Type B pancreatic cell (in vitro differentiated cells): ENCODE data around the gene ANKLE2. TPM values are rescaled to one million over a fixed set of nuclear protein-coding genes. Genes with fewer than 3 reads are reported as not detected.

Source experiments
- DNase-seq: peaks from one replicate; pipeline ENCODE4 v3.0.0; 2021; ENCODE audit warnings: mixed read lengths; ENCODE audit not compliant: unreplicated experiment; ENCODE audit errors: extremely low spot score
- H3K27ac Mint-ChIP-seq: 2 replicates; pipeline ENCODE4 v1.8.0; 2021; ENCODE audit warnings: mild to moderate bottlenecking, mixed read lengths
- H3K27me3 Mint-ChIP-seq: 2 replicates; pipeline ENCODE4 v1.8.0; 2021; ENCODE audit warnings: mixed read lengths
- H3K36me3 Mint-ChIP-seq: 2 replicates; pipeline ENCODE4 v1.8.0; 2021; ENCODE audit warnings: mixed read lengths
- H3K4me1 Mint-ChIP-seq: one replicate; pipeline ENCODE4 v1.8.0; 2021; ENCODE audit warnings: mixed read lengths; ENCODE audit not compliant: unreplicated experiment
- H3K4me3 Mint-ChIP-seq: 2 replicates; pipeline ENCODE4 v1.8.0; 2021; ENCODE audit warnings: mild to moderate bottlenecking, mixed read lengths
- H3K9me3 Mint-ChIP-seq: 2 replicates; pipeline ENCODE4 v1.8.0; 2021; ENCODE audit warnings: mixed read lengths
- total RNA-seq: library from RNA; stranded (reverse); gene quantifications from 2 replicates; pipeline ENCODE4 v1.2.1, GENCODE V29; 2021; ENCODE audit warnings: low replicate concordance
- TF ChIP-seq, protein P1 (sequence below): fragments of 200-600 bp; sonication (generic); conservative IDR thresholded peaks from 2 replicates; pipeline ENCODE4 v1.5.0; 2021; ENCODE audit warnings: antibody characterized with exemption, mild to moderate bottlenecking

ANKLE2 gene
- total RNA-seq, 1 donor from 2014 or later: 75.9 TPM

DNA sequence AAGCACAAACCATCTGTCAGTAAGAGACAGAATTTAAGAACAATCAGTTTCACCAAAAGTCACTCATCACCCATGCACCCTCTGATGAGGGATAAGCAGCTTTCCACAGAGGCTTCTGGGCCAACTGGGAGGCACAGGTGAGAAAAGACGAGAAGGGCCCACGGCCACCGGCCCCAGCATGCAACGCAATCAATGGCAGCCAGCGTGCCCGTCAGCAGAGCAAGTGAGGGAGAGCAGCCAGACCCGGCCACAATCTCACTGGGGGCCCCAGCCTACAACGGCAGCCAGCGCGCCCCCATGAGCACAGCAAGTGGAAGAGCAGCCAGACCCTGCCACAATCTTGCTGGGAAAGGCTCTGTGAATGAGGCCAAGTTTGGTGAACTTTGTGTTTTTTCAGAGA is 13.3 kb downstream of the ANKLE2 start:
- DNase-seq: no peak

DNA sequence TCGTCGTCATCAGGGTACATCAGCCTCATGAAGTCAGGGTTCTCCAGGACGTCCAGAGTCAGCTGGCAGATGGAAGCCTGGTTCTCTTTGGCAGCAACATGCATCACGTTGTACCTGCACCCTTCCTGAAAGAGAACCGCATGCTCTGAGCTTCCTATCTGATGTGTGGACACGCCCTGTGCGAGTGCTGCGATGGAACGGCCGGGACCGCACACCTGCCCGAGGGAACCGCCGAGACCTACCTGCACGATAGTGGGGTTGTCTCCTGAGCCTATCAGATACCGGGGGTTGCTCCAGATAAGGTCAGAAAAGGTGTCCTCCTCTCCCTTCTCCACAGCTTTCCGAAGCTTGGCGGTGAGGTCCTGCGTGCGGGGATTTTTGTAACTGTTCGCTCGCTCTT is 13.7 kb downstream of the ANKLE2 start:
- Mint-ChIP-seq H3K4me3 (no peak overlapping the region), H3K4me1 (no peaks in the 10 kb centered on the region), H3K27ac (no peak overlapping the region), H3K27me3 (no peaks in the 10 kb centered on the region), H3K9me3 (no peaks in the 10 kb centered on the region), H3K36me3 (peaks cover 14% of the 10 kb centered on the region)
- no peak for DNase-seq
- TF ChIP-seq, protein P1, sequence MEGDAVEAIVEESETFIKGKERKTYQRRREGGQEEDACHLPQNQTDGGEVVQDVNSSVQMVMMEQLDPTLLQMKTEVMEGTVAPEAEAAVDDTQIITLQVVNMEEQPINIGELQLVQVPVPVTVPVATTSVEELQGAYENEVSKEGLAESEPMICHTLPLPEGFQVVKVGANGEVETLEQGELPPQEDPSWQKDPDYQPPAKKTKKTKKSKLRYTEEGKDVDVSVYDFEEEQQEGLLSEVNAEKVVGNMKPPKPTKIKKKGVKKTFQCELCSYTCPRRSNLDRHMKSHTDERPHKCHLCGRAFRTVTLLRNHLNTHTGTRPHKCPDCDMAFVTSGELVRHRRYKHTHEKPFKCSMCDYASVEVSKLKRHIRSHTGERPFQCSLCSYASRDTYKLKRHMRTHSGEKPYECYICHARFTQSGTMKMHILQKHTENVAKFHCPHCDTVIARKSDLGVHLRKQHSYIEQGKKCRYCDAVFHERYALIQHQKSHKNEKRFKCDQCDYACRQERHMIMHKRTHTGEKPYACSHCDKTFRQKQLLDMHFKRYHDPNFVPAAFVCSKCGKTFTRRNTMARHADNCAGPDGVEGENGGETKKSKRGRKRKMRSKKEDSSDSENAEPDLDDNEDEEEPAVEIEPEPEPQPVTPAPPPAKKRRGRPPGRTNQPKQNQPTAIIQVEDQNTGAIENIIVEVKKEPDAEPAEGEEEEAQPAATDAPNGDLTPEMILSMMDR: no peak

More for the DNA sequence above, 13.3 kb downstream of the ANKLE2 start:
- H3K4me1 Mint-ChIP-seq: no peaks in the 10 kb centered on the region
- no peaks in the 10 kb centered on the region for H3K27me3 Mint-ChIP-seq
- TF ChIP-seq, protein P1: no peak
- no peak overlapping the region for H3K27ac Mint-ChIP-seq
- H3K9me3 Mint-ChIP-seq: no peaks in the 10 kb centered on the region
- no peak overlapping the region for H3K4me3 Mint-ChIP-seq
- peaks cover 11% of the 10 kb centered on the region for H3K36me3 Mint-ChIP-seq

DNA sequence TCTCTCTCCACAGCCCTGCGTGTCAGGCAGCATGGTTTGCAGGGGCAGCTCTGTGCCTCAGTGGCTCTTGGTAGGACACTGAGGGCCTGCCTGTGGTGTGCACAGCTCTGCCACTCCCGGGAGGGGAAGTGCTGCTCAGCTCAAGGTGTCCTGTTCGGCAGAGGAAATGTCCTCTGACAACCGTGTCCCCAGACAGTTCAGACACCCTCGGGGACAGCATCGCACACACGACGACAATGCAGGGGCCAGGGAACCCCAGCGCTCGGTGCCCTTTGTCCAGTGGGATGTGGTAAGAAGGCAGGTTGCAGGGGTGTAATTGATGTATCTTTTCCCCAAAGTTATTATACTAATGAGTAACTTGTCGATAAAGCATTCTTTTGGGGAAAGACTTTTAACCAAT is 14.2 kb downstream of the ANKLE2 start:
- Mint-ChIP-seq H3K27ac (no peak overlapping the region), H3K9me3 (no peaks in the 10 kb centered on the region), H3K36me3 (peaks cover 19% of the 10 kb centered on the region), H3K4me1 (no peaks in the 10 kb centered on the region), H3K4me3 (no peak overlapping the region), H3K27me3 (no peaks in the 10 kb centered on the region)
- TF ChIP-seq, protein P1: no peak
- DNase-seq: no peak

DNA sequence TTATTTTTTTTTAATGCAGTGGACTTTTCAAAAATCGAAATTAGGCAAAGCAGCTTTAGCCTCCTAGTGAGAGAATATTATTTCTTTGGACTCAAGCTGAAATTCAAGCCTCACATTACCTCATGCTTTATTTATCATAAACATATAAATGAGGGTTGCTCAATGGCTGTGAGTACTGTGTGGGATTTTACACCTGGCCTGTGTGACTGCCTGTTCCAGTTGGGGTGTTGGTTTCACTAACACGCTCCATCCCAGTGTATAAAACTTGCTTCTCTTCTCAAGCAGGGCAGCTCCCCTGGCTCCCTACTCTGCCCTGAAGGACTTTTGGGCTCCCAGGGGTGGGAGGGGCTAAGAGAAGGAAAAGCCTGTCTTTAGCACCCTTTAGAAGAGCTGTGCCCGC is 15.0 kb downstream of the ANKLE2 start:
- TF ChIP-seq, protein P1: no peak
- no peak for DNase-seq
- Mint-ChIP-seq H3K4me3 (no peak overlapping the region), H3K27ac (no peak overlapping the region), H3K4me1 (no peaks in the 10 kb centered on the region), H3K27me3 (no peaks in the 10 kb centered on the region), H3K36me3 (peaks cover 21% of the 10 kb centered on the region), H3K9me3 (no peaks in the 10 kb centered on the region)

DNA sequence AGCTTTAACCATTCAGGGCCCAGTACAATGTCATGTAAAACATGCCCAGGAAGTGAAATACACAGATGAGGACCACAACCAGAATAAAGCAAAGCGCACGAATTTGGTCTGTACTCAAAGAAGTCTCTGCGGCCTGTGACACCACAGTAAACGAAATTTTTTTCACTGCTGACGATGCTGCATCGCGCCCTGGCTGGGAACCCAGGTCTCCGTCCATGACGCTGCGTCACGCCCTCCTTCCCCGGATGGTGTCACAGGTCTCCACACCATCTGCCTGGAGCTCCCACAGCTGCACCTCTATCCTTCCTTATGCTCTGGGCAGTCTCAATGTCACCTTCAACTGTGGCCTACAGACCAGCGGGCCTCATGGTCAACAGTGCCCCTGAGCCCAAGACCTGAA is 17.8 kb downstream of the ANKLE2 start:
- H3K27me3 Mint-ChIP-seq: no peaks in the 10 kb centered on the region
- no peak for DNase-seq
- TF ChIP-seq, protein P1: no peak
- H3K4me3 Mint-ChIP-seq: no peak overlapping the region
- H3K9me3 Mint-ChIP-seq: no peaks in the 10 kb centered on the region
- H3K36me3 Mint-ChIP-seq: peaks cover 30% of the 10 kb centered on the region
- no peak overlapping the region for H3K27ac Mint-ChIP-seq
- H3K4me1 Mint-ChIP-seq: no peaks in the 10 kb centered on the region

DNA sequence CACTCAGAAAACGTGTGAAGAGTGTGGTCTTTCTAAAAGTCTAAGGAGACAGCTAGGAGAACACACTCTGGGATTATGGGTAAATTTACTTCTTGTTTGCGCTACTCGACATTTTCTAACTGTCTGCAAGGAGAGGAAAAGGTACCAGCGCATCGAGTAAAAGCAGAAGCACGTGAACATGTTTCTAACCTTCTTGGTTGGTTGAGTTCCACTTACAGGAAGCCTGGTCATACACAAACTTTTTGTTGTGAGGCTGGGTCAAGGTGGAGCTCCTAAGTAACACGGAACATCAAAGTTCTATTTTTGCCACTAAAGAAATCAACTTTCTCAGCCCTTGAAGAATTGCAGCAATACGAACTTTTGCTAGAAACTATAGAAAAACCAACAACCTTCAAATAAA is 20.0 kb downstream of the ANKLE2 start:
- no peaks in the 10 kb centered on the region for H3K9me3 Mint-ChIP-seq
- no peaks in the 10 kb centered on the region for H3K4me1 Mint-ChIP-seq
- H3K27ac Mint-ChIP-seq: no peak overlapping the region
- H3K4me3 Mint-ChIP-seq: no peak overlapping the region
- no peak for DNase-seq
- H3K27me3 Mint-ChIP-seq: no peaks in the 10 kb centered on the region
- TF ChIP-seq, protein P1: no peak
- H3K36me3 Mint-ChIP-seq: peaks cover 36% of the 10 kb centered on the region
